ENCODE results near the gene HS3ST6.

- TF ChIP-seq FOSL1 (IDR thresholded peaks at IDR 0.05; ENCODE audit: low read depth) = no peak
- peak; percentile 37 to 54 (median 39); a peak in 5 of 6 replicates for TF ChIP-seq CTCF (IDR thresholded peaks at IDR 0.05 in 2 of 3, conservative IDR thresholded peaks at IDR 0.05 in 1 of 3; ENCODE audit: borderline replicate concordance in 1 of 3, insufficient read depth in 1 of 3, low read depth in 2 of 3, low read length in 2 of 3)
- no peak for TF ChIP-seq EZH2 (IDR thresholded peaks at IDR 0.05)
- no peak for TF ChIP-seq MAX (IDR thresholded peaks at IDR 0.05)
- no peak for TF ChIP-seq SRF (IDR thresholded peaks at IDR 0.05; ENCODE audit: low read depth)
- no peak for TF ChIP-seq POLR2AphosphoS5 (IDR thresholded peaks at IDR 0.05; ENCODE audit: low read depth, low read length)
- TF ChIP-seq JUND (IDR thresholded peaks at IDR 0.05) = no peak
- TF ChIP-seq YY1 (IDR thresholded peaks at IDR 0.05; ENCODE audit: extremely low read depth, insufficient replicate concordance, low read depth, low read length) = no peak
- TF ChIP-seq POLR2A (IDR thresholded peaks at IDR 0.05; ENCODE audit: borderline replicate concordance, extremely low read depth, insufficient read depth, insufficient read length) = no peak
- TF ChIP-seq CEBPB (IDR thresholded peaks at IDR 0.05; ENCODE audit: low read depth) = peak; percentile 55
- TF ChIP-seq SP1 (IDR thresholded peaks at IDR 0.05; ENCODE audit: low read depth) = no peak
- TF ChIP-seq REST (IDR thresholded peaks at IDR 0.05; ENCODE audit: low read depth) = no peak
Measured at GRCh38 chr16:1884155-1884760, 34.0 kb downstream of the HS3ST6 start.
